22Rv1 (cell line): Measurements from ENCODE around the gene NRXN3.

Source experiments
- H3K27ac ChIP-seq: fragments of 450-650 bp; 2 replicates; pipeline ENCODE4 v1.5.1; 2017
- CTCF ChIP-seq: fragments of 450-650 bp; IDR thresholded peaks from 2 replicates; pipeline ENCODE4 v1.5.1; 2017; ENCODE audit warnings: mild to moderate bottlenecking
- ZFX ChIP-seq: fragments of 450-650 bp; IDR thresholded peaks from 2 replicates; pipeline ENCODE4 v1.6.1; 2017; ENCODE audit warnings: antibody characterized with exemption, borderline replicate concordance

NRXN3 gene

GRCh38 chr14:79693935-79694334, 1523.8 kb downstream of the NRXN3 start:
- TF ChIP-seq CTCF (no peak), ZFX (no peak)
- no peak overlapping the region for H3K27ac ChIP-seq

GRCh38 chr14:79695307-79695706, 1525.1 kb downstream of the NRXN3 start:
- no peak for TF ChIP-seq CTCF
- no peak for TF ChIP-seq ZFX
- H3K27ac ChIP-seq = no peak overlapping the region

- TF ChIP-seq CTCF = no peak
- no peak for TF ChIP-seq ZFX
- H3K27ac ChIP-seq = no peak overlapping the region
These were observed 1528.1 kb downstream of the NRXN3 start for GRCh38 chr14:79698298-79698711.

GRCh38 chr14:79699206-79699605, 1529.0 kb downstream of the NRXN3 start:
- TF ChIP-seq CTCF (no peak), ZFX (no peak)
- H3K27ac ChIP-seq = no peak overlapping the region

GRCh38 chr14:79701371-79701770, 1531.2 kb downstream of the NRXN3 start:
- no peak for TF ChIP-seq ZFX
- TF ChIP-seq CTCF = no peak

GRCh38 chr14:79702197-79702596, 1532.0 kb downstream of the NRXN3 start:
- no peak overlapping the region for H3K27ac ChIP-seq
- TF ChIP-seq CTCF = no peak
- no peak for TF ChIP-seq ZFX

More at GRCh38 chr14:79701371-79701770, 1531.2 kb downstream of the NRXN3 start:
- no peak overlapping the region for H3K27ac ChIP-seq

GRCh38 chr14:79703209-79703608, 1533.0 kb downstream of the NRXN3 start:
- TF ChIP-seq ZFX = no peak
- TF ChIP-seq CTCF = no peak
- H3K27ac ChIP-seq = no peak overlapping the region
